A549 (cell line): ENCODE results near the gene PTGER3. TPM values are rescaled to one million over a fixed set of nuclear protein-coding genes. Genes with fewer than 3 reads are reported as not detected.
A peak's percentile ranks its signal among the peaks of the same experiment; 100 is the strongest.

Experiments used
- ATAC-seq, 2 experiments: fragments of 200-7000 bp in 1 of 2; fragments of >200 bp in 1 of 2; cut with Nextera tagmentation in 1 of 2; cut with Tn5 transposase in 1 of 2; 3 replicates each; pipeline versions ENCODE4 v1.8.0 to v1.9.1; 2018 to 2020; ENCODE audit warnings: mild to moderate bottlenecking in 1 of 2, moderate library complexity in 1 of 2
- CTCF ChIA-PET: fragments of 300-600 bp; sonication (Branson Sonifier 250); formaldehyde crosslinking; extraction: SDS; loops from one replicate; lab custom pipeline; 2021; ENCODE audit warnings: antibody characterized with exemption, inconsistent platforms; lab: Yijun Ruan, JAX
- POLR2A ChIA-PET: fragments of 350-600 bp; formaldehyde crosslinking; extraction: SDS; loops from one replicate; lab custom pipeline; 2021; ENCODE audit warnings: antibody characterized with exemption, inconsistent platforms; lab: Yijun Ruan, JAX
- DNase-seq, 2 experiments: peaks; one replicate each; pipeline versions ENCODE4 v3.0.0 to v3.0.0-alpha.2; 2011 to 2016; ENCODE audit warnings: low read depth in 1 of 2, low spot score in 1 of 2
- FAIRE-seq: peaks from 2 replicates; lab custom pipeline; 2011; peaks lifted over from hg19 to GRCh38; lab: Jason Lieb, UNC
- H3K27ac ChIP-seq, 2 experiments: fragments of >200 bp; sonication (Bioruptor Twin); formaldehyde crosslinking; 3 replicates each; pipeline ENCODE4 v1.5.1; 2016 to 2017
- H3K4me1 ChIP-seq: fragments of >200 bp; sonication (Bioruptor Twin); formaldehyde crosslinking; 3 replicates; pipeline ENCODE4 v1.6.1; 2016
- H3K4me2 ChIP-seq: fragments of >200 bp; sonication (Bioruptor Twin); formaldehyde crosslinking; 3 replicates; pipeline ENCODE4 v1.6.1; 2016
- H3K4me3 ChIP-seq: fragments of >200 bp; sonication (Bioruptor Twin); formaldehyde crosslinking; 3 replicates; pipeline ENCODE4 v1.5.1; 2016
- H3K9me3 ChIP-seq: fragments of >200 bp; sonication (Bioruptor Twin); formaldehyde crosslinking; 3 replicates; pipeline ENCODE4 v1.6.1; 2016
- ATOH8 ChIP-seq: fragments of 250-450 bp; sonication (Bioruptor Pico); IDR thresholded peaks from 2 replicates; pipeline ENCODE4 v1.5.0; 2020; ENCODE audit warnings: low read depth, mild to moderate bottlenecking, moderate library complexity
- CEBPB ChIP-seq, 2 experiments: fragments of >200 bp in 1 of 2; sonication (Bioruptor Twin) in 1 of 2; formaldehyde crosslinking in 1 of 2; IDR thresholded peaks; 2 replicates each; pipeline ENCODE4 v1.6.1; 2012 to 2016
- CHD4 ChIP-seq: fragments of 200-600 bp; sonication (generic); IDR thresholded peaks from 2 replicates; pipeline ENCODE4 v1.6.1; 2016; ENCODE audit warnings: antibody characterized with exemption, mild to moderate bottlenecking, borderline replicate concordance
- E2F6 ChIP-seq: IDR thresholded peaks from 2 replicates; pipeline ENCODE4 v1.6.1; 2012; ENCODE audit warnings: low read depth, borderline replicate concordance
- EHF ChIP-seq: fragments of 250-450 bp; sonication (Bioruptor Pico); IDR thresholded peaks from 2 replicates; pipeline ENCODE4 v1.5.0; 2020; ENCODE audit warnings: mild to moderate bottlenecking
- EP300 ChIP-seq, 2 experiments: fragments of >200 bp; sonication (Bioruptor Twin); formaldehyde crosslinking; IDR thresholded peaks; 2 replicates in 1 of 2; 3 replicates in 1 of 2; pipeline ENCODE4 v1.6.1; 2016 to 2017
- ESRRA ChIP-seq: fragments of 150-350 bp; IDR thresholded peaks from 2 replicates; pipeline ENCODE4 v1.6.1; 2014; ENCODE audit warnings: mild to moderate bottlenecking, low read length, borderline replicate concordance
- FOSB ChIP-seq: fragments of 250-450 bp; sonication (Bioruptor Pico); IDR thresholded peaks from 2 replicates; pipeline ENCODE4 v1.5.0; 2020; ENCODE audit warnings: mild to moderate bottlenecking, moderate library complexity
- HDAC2 ChIP-seq: fragments of 200-600 bp; sonication (generic); IDR thresholded peaks from 2 replicates; pipeline ENCODE4 v1.6.1; 2016
- MAFK ChIP-seq: fragments of 450-650 bp; IDR thresholded peaks from 2 replicates; pipeline ENCODE4 v1.6.1; 2014; ENCODE audit not compliant: partially characterized antibody
- MAX ChIP-seq: IDR thresholded peaks from 2 replicates; pipeline ENCODE4 v1.6.1; 2012
- MYC ChIP-seq: IDR thresholded peaks from 2 replicates; pipeline ENCODE4 v1.6.1; 2012; ENCODE audit warnings: mild to moderate bottlenecking, inconsistent platforms, low read length, improper control_type of control experiment, borderline replicate concordance
- NFE2L2 ChIP-seq: fragments of 150-350 bp; conservative IDR thresholded peaks from 2 replicates; pipeline ENCODE4 v1.6.1; 2014; ENCODE audit warnings: low read length
- NR3C1 ChIP-seq: fragments of >200 bp; sonication (Bioruptor Twin); formaldehyde crosslinking; IDR thresholded peaks from 3 replicates; pipeline ENCODE4 v1.6.1; 2017
- PHF8 ChIP-seq: fragments of 200-600 bp; sonication (generic); IDR thresholded peaks from 2 replicates; pipeline ENCODE4 v1.6.1; 2016; ENCODE audit warnings: low read depth, mild to moderate bottlenecking, antibody characterized with exemption, moderate library complexity, borderline replicate concordance
- POLR2AphosphoS2 ChIP-seq: conservative IDR thresholded peaks from 2 replicates; pipeline ENCODE4 v1.6.1; 2012; ENCODE audit warnings: low read length, improper control_type of control experiment, inconsistent platforms
- RAD21 ChIP-seq, 2 experiments: fragments of >200 bp in 1 of 2; sonication (Bioruptor Twin) in 1 of 2; formaldehyde crosslinking in 1 of 2; IDR thresholded peaks in 1 of 2; conservative IDR thresholded peaks in 1 of 2; 2 replicates in 1 of 2; 3 replicates in 1 of 2; pipeline ENCODE4 v1.6.1; 2012 to 2018; ENCODE audit warnings: inconsistent platforms in 1 of 2
- RCOR1 ChIP-seq: fragments of 150-350 bp; IDR thresholded peaks from 2 replicates; pipeline ENCODE4 v1.6.1; 2014; ENCODE audit warnings: antibody characterized with exemption, low read length, low read depth
- RFX5 ChIP-seq: fragments of 450-650 bp; IDR thresholded peaks from 2 replicates; pipeline ENCODE4 v1.7.1; 2014; ENCODE audit warnings: antibody characterized with exemption, mild to moderate bottlenecking, moderate library complexity
- SMC3 ChIP-seq: fragments of >200 bp; sonication (Bioruptor Twin); formaldehyde crosslinking; IDR thresholded peaks from 3 replicates; pipeline ENCODE4 v1.6.1; 2018; ENCODE audit warnings: inconsistent platforms
- SREBF2 ChIP-seq: fragments of 450-650 bp; IDR thresholded peaks from 2 replicates; pipeline ENCODE4 v1.6.1; 2014; ENCODE audit warnings: mild to moderate bottlenecking, moderate library complexity
- ZC3H11A ChIP-seq: fragments of 450-650 bp; IDR thresholded peaks from 2 replicates; pipeline ENCODE4 v1.6.1; 2014; ENCODE audit warnings: antibody characterized with exemption, mild to moderate bottlenecking
- ZNF302 ChIP-seq: fragments of 250-450 bp; sonication (Bioruptor Pico); IDR thresholded peaks from 2 replicates; pipeline ENCODE4 v1.9.0; 2021; ENCODE audit warnings: inconsistent platforms, mild to moderate bottlenecking, moderate library complexity
- ZSCAN20 ChIP-seq: fragments of 250-450 bp; sonication (Bioruptor Pico); IDR thresholded peaks from 2 replicates; pipeline ENCODE4 v1.8.0; 2022; ENCODE audit warnings: mild to moderate bottlenecking, moderate library complexity
- WGBS: methylation state at CpG from one replicate; pipeline ENCODE4 v1.1.6; 2017; ENCODE audit errors: missing lambda C conversion rate; 5-methylcytosine and 5-hydroxymethylcytosine counted together
- polyA plus RNA-seq, 4 experiments: library from polyadenylated mRNA; depleted of rRNA in 3 of 4; stranded (reverse); fragments of >200 nt; fragmentation: RNase III in 1 of 4; extraction: RNeasy Plus Mini Kit Qiagen cat#74134 plus additional on column Dnase treatment in 1 of 4; gene quantifications; 2 replicates in 3 of 4; 3 replicates in 1 of 4; pipeline ENCODE4 v1.2.3, GENCODE V29; 2011 to 2017
- TF ChIP-seq, protein P1 (sequence below): fragments of 450-650 bp; IDR thresholded peaks from 2 replicates; pipeline ENCODE4 v1.6.1; 2014; ENCODE audit warnings: antibody characterized with exemption

Gene PTGER3
- polyA plus RNA-seq, 2 of the 4 experiments (the other 2 are of a cell fraction): not detected

DNA sequence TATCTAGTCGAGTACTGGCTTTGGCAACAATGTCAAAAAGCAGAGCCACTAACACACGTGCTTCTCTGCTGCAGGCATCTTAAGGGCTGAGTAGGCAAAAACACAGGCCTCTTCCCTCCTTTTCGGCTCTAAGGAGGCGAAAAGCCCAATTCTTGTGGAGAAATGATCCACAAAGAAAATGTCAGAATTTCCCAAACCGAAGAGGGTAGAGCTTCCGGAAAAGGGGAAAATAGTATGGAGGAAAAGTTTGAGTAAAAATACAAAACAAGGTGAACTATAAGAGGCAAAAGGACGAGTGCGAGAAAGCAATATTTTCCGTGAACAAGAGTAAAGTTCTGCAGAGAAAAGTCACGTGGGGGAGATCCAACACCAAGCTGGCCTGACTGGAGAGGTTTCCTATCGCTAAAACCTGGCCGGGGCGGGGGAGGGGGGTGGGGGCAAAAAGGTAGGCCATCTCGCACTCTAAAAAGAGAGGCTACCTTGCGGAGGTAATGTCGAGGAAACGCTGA, 32.7 kb upstream of the PTGER3 start:
- 1% methylated on average over 17 of the region's 17 CpGs for WGBS
- FAIRE-seq (no peak), ATAC-seq (peak; percentile 66), DNase-seq (peak in 1 of 2 experiments; percentile 9)
- POLR2A ChIA-PET: interaction anchor here (0.6 to 1.3 kb wide), 3 partner anchors 16 to 1386 kb away, joined by 3 to 4 read pairs (median 4); partner anchors contain the start of gene CTH
- Histone ChIP-seq H3K9me3 (peaks cover 6% of the 10 kb centered on the region; the same call in 2 of the 3 replicates), H3K27ac (peak overlapping the region; percentile 90 to 95), H3K4me1 (peaks cover 13% of the 10 kb centered on the region; the same call in 2 of the 3 replicates), H3K4me3 (peak overlapping the region; percentile 95), H3K4me2 (peak overlapping the region; percentile 77)
- CTCF ChIA-PET: interaction anchor here (0.8 to 1.6 kb wide), 7 partner anchors 10 to 103 kb away, joined by 3 to 9 read pairs (median 3); no protein-coding TSS in a partner anchor
- TF ChIP-seq CHD4 (no peak), RCOR1 (no peak), PHF8 (no peak), POLR2AphosphoS2 (no peak), MAFK (peak; percentile 78), NFE2L2 (no peak), MAX (0 out of 2 replicates have a peak, but pooled peaks have one; percentile 40)
- TF ChIP-seq, protein P1, sequence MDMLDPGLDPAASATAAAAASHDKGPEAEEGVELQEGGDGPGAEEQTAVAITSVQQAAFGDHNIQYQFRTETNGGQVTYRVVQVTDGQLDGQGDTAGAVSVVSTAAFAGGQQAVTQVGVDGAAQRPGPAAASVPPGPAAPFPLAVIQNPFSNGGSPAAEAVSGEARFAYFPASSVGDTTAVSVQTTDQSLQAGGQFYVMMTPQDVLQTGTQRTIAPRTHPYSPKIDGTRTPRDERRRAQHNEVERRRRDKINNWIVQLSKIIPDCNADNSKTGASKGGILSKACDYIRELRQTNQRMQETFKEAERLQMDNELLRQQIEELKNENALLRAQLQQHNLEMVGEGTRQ: 0 out of 2 replicates have a peak, but pooled peaks have one; percentile 5

- ChIA-PET CTCF (no interaction called here), POLR2A (no interaction called here)
- TF ChIP-seq EHF (CRISPR knock-in tag): no peak
- no peak for TF ChIP-seq PHF8
- no peak for TF ChIP-seq MAX
- no peak for ATAC-seq
- Histone ChIP-seq H3K9me3 (no peaks in the 10 kb centered on the region), H3K4me3 (no peak overlapping the region), H3K27ac (no peak overlapping the region), H3K4me1 (peaks cover 13% of the 10 kb centered on the region; the same call in 2 of the 3 replicates), H3K4me2 (no peak overlapping the region)
- no peak for DNase-seq
- 100% methylated on average over 1 of the region's 1 CpG for whole genome bisulfite sequencing
- FAIRE-seq: no peak
Measured at GRCh38 chr1:71074681-71075080, 27.1 kb upstream of the PTGER3 start.

GRCh38 chr1:71072273-71072672, 24.7 kb upstream of the PTGER3 start:
- no peak overlapping the region for H3K4me3 ChIP-seq
- DNase-seq (no peak), FAIRE-seq (no peak), ATAC-seq (no peak)
- TF ChIP-seq RFX5 (no peak), POLR2AphosphoS2 (no peak), MAFK (peak; percentile 62)
- H3K9me3 ChIP-seq: no peaks in the 10 kb centered on the region
- POLR2A ChIA-PET: no interaction called here
- no peak overlapping the region for H3K4me2 ChIP-seq
- no peaks in the 10 kb centered on the region for H3K4me1 ChIP-seq
- H3K27ac ChIP-seq: no peak overlapping the region
- CTCF ChIA-PET: interaction anchor here (2.0 kb wide), 1 partner anchor 9 kb away, joined by 4 read pairs; no protein-coding TSS in a partner anchor

DNA sequence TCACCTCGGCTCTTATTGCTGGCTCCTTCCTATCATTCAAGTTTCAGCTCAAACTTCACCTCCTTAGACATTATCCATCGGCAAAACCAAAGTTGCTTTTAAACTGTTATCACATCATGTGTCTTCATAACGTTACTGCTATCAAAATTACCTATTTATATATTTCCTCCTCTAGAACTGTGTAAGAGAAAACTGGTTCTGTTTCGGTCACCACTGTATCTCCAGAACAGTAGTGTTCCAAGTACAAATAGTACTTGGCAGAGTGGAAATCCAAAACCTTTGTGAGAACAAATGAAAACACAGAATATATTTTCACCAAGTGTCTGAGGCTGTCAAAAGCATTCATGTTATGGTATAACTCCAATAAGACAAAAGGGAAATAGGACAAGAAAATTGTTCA, 24.1 kb upstream of the PTGER3 start:
- POLR2A ChIA-PET: no interaction called here
- CTCF ChIA-PET: interaction anchor here (2.0 kb wide), 1 partner anchor 10 kb away, joined by 4 read pairs; no protein-coding TSS in a partner anchor
- Histone ChIP-seq H3K9me3 (no peaks in the 10 kb centered on the region), H3K27ac (no peak overlapping the region), H3K4me3 (no peak overlapping the region), H3K4me2 (no peak overlapping the region), H3K4me1 (no peaks in the 10 kb centered on the region)
- DNase-seq (no peak), ATAC-seq (no peak), FAIRE-seq (no peak)
- 90% methylated on average over 4 of the region's 4 CpGs for WGBS
- TF ChIP-seq EP300 (IDR thresholded peaks at IDR 0.05): no peak
- no peak for TF ChIP-seq CEBPB (IDR thresholded peaks at IDR 0.05)
- TF ChIP-seq RAD21 (conservative IDR thresholded peaks at IDR 0.05 in 1 of 2, IDR thresholded peaks at IDR 0.05 in 1 of 2): no peak
- no peak for TF ChIP-seq SREBF2
- TF ChIP-seq HDAC2: no peak
- TF ChIP-seq ZSCAN20: no peak
- TF ChIP-seq E2F6: no peak
- no peak for TF ChIP-seq FOSB (CRISPR knock-in tag)
- no peak for TF ChIP-seq SMC3
- no peak for TF ChIP-seq NR3C1
- TF ChIP-seq MYC: no peak
- TF ChIP-seq ATOH8 (CRISPR knock-in tag): no peak
- no peak for TF ChIP-seq ZC3H11A
- TF ChIP-seq ESRRA: no peak
- TF ChIP-seq ZNF302 (CRISPR knock-in tag): no peak
